Mesothelial cell of epicardium (in vitro differentiated cells): ENCODE results near the gene PRKCA. TPM values are rescaled to one million over a fixed set of nuclear protein-coding genes. Genes with fewer than 3 reads are reported as not detected.

Source experiments
- DNase-seq, 2 experiments: peaks; one replicate each; pipeline ENCODE4 v3.0.0; 2021; ENCODE audit warnings: low spot score in 2 of 2; ENCODE audit not compliant: unreplicated experiment in 2 of 2
- H3K27ac Mint-ChIP-seq: 2 replicates; pipeline ENCODE4 v1.8.0; 2021; ENCODE audit warnings: mixed read lengths
- H3K27me3 Mint-ChIP-seq: 2 replicates; pipeline ENCODE4 v1.8.0; 2021; ENCODE audit warnings: low read depth, mixed read lengths
- H3K36me3 Mint-ChIP-seq: 2 replicates; pipeline ENCODE4 v1.8.0; 2021; ENCODE audit warnings: mixed read lengths
- H3K4me1 Mint-ChIP-seq: 2 replicates; pipeline ENCODE4 v1.8.0; 2021; ENCODE audit warnings: mixed read lengths
- H3K4me3 Mint-ChIP-seq: 2 replicates; pipeline ENCODE4 v1.8.0; 2021; ENCODE audit warnings: mild to moderate bottlenecking, moderate library complexity, mixed read lengths
- H3K9me3 Mint-ChIP-seq: 2 replicates; pipeline ENCODE4 v1.8.0; 2021; ENCODE audit warnings: mixed read lengths
- CTCF ChIP-seq: fragments of 200-600 bp; sonication (generic); IDR thresholded peaks from one replicate; pipeline ENCODE4 v1.5.0; 2021; ENCODE audit warnings: antibody characterized with exemption; ENCODE audit not compliant: unreplicated experiment
- total RNA-seq: library from RNA; stranded (reverse); gene quantifications from 3 replicates; pipeline ENCODE4 v1.2.1, GENCODE V29; 2021

Gene PRKCA
- total RNA-seq, 1 donor from 2014 or later, result 15.2 TPM

DNA sequence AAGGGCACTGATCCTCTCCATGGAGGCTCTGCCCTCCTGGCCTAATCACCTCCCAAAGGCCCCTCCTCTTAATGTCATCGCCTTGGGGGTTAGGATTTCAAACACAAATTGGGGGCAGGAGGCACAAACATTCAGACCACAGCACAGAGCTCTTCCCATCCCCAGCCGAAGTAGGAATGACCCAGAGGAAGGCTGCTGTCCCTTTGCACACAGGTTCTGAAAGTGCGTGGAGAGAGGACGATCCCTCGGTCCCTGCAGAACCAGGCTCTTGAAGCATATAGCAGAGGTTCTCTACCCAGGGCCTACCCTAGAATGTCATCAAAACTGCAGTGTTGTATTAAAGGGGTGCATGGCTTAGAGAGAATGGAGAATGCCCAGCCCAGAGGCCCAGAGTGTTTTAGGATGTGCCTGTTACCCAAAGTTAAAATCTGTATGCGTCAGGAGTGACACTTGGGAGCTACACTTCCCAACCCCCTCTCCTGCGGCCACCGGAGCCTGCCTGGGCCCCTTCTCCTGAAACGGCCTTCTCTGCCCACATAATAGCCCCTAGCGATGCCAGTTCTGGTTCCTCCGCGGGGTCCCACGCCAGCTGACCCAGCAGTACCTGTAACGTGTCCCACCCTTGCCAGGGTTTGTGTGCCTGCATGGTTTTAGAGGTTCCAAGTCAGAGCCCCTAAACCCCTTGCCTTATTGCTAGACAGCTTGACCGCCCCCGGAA is 373.0 kb downstream of the PRKCA start:
- Mint-ChIP-seq H3K4me1 (peaks cover 2% of the 10 kb centered on the region), H3K9me3 (peaks cover 7% of the 10 kb centered on the region), H3K27me3 (peaks cover 3% of the 10 kb centered on the region), H3K27ac (no peak overlapping the region), H3K4me3 (no peak overlapping the region), H3K36me3 (peaks cover 3% of the 10 kb centered on the region)
- no peak for DNase-seq
- no peak for TF ChIP-seq CTCF

- no peak for TF ChIP-seq CTCF
- Mint-ChIP-seq H3K4me3 (no peak overlapping the region), H3K27ac (no peak overlapping the region), H3K27me3 (peaks cover 3% of the 10 kb centered on the region), H3K36me3 (peaks cover 3% of the 10 kb centered on the region), H3K9me3 (peaks cover 7% of the 10 kb centered on the region), H3K4me1 (peaks cover 2% of the 10 kb centered on the region)
- no peak for DNase-seq
These were observed 373.6 kb downstream of the PRKCA start for GRCh38 chr17:66675991-66676371.

GRCh38 chr17:66676421-66676820 is 374.0 kb downstream of the PRKCA start:
- no peak for TF ChIP-seq CTCF
- H3K27ac Mint-ChIP-seq, result no peak overlapping the region
- peaks cover 3% of the 10 kb centered on the region for H3K27me3 Mint-ChIP-seq
- peaks cover 3% of the 10 kb centered on the region for H3K36me3 Mint-ChIP-seq
- H3K9me3 Mint-ChIP-seq, result peaks cover 7% of the 10 kb centered on the region
- no peak overlapping the region for H3K4me3 Mint-ChIP-seq
- no peak for DNase-seq
- peaks cover 2% of the 10 kb centered on the region for H3K4me1 Mint-ChIP-seq

DNA sequence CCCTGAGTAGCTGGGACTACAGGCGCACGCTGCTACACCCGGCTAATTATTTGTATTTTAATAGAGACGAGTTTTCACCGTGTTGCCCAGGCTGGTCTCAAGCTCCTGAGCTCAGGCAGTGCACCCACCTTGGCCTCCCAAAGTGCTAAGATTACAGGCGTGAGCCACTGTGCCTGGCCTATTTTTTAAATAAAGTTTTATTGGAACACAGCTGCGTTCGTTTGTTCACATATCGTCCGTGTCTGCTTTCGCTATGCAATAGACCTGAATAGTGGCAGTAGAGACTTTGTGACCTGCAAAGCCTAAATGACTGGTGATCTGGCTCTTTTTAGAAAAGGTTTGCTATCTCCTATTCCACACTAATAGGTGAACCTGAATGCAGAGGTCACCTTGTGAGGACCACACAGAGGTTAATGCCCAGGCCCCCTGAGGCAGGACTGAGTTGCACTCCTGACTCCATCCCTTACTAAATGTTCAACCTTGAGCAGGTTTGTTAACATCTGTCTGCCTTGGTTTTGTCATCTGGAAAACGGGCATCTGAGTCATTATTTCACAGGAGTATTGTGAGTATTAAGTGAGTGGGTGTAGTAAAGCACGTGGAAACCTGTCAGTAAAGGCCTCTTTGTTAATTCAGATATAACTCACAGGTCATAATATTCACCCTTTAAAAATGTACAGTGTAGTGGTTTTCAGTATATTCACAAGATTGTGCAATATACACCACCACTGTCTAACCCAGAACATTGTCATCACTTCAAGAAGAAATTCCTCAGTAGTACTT is 375.0 kb downstream of the PRKCA start:
- Mint-ChIP-seq H3K27me3 (peaks cover 3% of the 10 kb centered on the region), H3K27ac (no peak overlapping the region), H3K9me3 (peaks cover 7% of the 10 kb centered on the region), H3K36me3 (peaks cover 3% of the 10 kb centered on the region), H3K4me3 (no peak overlapping the region), H3K4me1 (peaks cover 2% of the 10 kb centered on the region)
- TF ChIP-seq CTCF, result no peak
- DNase-seq, result no peak

- Mint-ChIP-seq H3K9me3 (peaks cover 7% of the 10 kb centered on the region), H3K4me1 (peaks cover 2% of the 10 kb centered on the region), H3K4me3 (no peak overlapping the region), H3K27ac (no peak overlapping the region), H3K27me3 (peaks cover 3% of the 10 kb centered on the region), H3K36me3 (peaks cover 3% of the 10 kb centered on the region)
- TF ChIP-seq CTCF, result no peak
- DNase-seq, result no peak
These were observed 375.6 kb downstream of the PRKCA start for GRCh38 chr17:66678061-66678460.
